Measurements from ENCODE around the gene PPIB. TPM values are rescaled to one million over a fixed set of nuclear protein-coding genes. Genes with fewer than 3 reads are reported as not detected.

PPIB gene
- total and polyA plus RNA-seq, 8 donors = 116 to 582 (median 268) TPM

DNA sequence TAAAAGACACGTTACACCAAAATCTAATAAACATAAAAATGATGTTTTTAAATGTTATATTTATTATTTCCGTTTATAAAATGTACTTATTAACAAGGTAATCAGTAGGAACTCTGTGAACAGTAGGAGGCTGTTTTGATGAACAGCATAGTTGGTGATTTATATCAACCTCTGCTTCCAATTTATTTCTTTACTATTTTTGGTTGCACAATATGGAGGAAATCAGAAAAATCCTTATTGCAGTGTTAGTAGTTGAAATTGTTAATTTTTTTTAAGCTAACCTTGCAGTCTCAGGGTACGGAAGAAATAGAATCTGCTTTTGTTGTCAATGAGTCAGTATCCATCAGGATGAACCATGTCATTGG, 16.3 kb downstream of the PPIB start:
- intact Hi-C loops (cut with DNase I; ENCODE audit: low total_unique reads) = no loop called here
- H3K4me1 ChIP-seq = peaks cover 5 to 13% (median 9%) of the 10 kb centered on the region in 4 donors
- H3K4me3 ChIP-seq = no peak overlapping the region
- H3K27me3 ChIP-seq = peaks cover 0 to 9% (median 6%) of the 10 kb centered on the region in 3 donors
- no peaks in the 10 kb centered on the region for H3K9me3 ChIP-seq
- H3K27ac ChIP-seq = no peak overlapping the region
- no peak for TF ChIP-seq POLR2AphosphoS5 (IDR thresholded peaks at IDR 0.05)
- TF ChIP-seq, protein P1, sequence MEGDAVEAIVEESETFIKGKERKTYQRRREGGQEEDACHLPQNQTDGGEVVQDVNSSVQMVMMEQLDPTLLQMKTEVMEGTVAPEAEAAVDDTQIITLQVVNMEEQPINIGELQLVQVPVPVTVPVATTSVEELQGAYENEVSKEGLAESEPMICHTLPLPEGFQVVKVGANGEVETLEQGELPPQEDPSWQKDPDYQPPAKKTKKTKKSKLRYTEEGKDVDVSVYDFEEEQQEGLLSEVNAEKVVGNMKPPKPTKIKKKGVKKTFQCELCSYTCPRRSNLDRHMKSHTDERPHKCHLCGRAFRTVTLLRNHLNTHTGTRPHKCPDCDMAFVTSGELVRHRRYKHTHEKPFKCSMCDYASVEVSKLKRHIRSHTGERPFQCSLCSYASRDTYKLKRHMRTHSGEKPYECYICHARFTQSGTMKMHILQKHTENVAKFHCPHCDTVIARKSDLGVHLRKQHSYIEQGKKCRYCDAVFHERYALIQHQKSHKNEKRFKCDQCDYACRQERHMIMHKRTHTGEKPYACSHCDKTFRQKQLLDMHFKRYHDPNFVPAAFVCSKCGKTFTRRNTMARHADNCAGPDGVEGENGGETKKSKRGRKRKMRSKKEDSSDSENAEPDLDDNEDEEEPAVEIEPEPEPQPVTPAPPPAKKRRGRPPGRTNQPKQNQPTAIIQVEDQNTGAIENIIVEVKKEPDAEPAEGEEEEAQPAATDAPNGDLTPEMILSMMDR (IDR thresholded peaks at IDR 0.05) = no peak
- TF ChIP-seq POLR2A (IDR thresholded peaks at IDR 0.05) = no peak
- TF ChIP-seq EP300 (IDR thresholded peaks at IDR 0.05) = no peak
- DNase-seq = no peak
- 75 to 84% (median 77%) methylated on average over 3 of the region's 3 CpGs for WGBS, 5 donors
- peaks cover 14 to 48% (median 47%) of the 10 kb centered on the region in 4 donors for H3K36me3 ChIP-seq

DNA sequence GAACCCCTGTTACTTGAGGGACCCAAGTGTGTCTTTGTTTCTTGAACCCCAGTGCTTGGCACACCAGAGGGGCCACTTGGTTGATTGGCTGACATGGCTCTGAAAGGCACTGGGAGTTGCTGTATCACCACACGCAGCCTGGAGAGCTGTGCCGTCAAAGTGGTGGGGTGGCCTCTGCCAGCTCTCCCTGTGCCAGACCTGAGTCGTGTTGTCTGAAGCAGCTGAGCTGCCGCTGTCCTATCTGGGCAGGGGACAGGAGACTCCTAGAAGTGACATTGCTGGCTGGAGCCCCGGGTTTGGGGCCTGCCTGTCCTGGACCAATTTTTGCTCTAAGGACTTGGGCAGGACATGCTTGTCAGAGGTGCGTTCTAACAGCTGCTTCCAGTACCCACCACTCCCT, 16.8 kb downstream of the PPIB start:
- intact Hi-C loops (cut with DNase I; ENCODE audit: low total_unique reads) = no loop called here
- Histone ChIP-seq H3K4me3 (no peak overlapping the region), H3K36me3 (peaks cover 16 to 52% (median 51%) of the 10 kb centered on the region in 4 donors), H3K27me3 (peaks cover 0 to 4% (median 2%) of the 10 kb centered on the region in 3 donors), H3K27ac (no peak overlapping the region), H3K4me1 (peaks cover under 1 to 9% (median 4%) of the 10 kb centered on the region in 4 donors), H3K9me3 (no peaks in the 10 kb centered on the region)
- no peak for DNase-seq
- TF ChIP-seq, protein P1 (IDR thresholded peaks at IDR 0.05) = no peak
- WGBS, 5 donors = 55 to 78% (median 59%) methylated on average over 4 to 6 of the region's 6 CpGs

DNA sequence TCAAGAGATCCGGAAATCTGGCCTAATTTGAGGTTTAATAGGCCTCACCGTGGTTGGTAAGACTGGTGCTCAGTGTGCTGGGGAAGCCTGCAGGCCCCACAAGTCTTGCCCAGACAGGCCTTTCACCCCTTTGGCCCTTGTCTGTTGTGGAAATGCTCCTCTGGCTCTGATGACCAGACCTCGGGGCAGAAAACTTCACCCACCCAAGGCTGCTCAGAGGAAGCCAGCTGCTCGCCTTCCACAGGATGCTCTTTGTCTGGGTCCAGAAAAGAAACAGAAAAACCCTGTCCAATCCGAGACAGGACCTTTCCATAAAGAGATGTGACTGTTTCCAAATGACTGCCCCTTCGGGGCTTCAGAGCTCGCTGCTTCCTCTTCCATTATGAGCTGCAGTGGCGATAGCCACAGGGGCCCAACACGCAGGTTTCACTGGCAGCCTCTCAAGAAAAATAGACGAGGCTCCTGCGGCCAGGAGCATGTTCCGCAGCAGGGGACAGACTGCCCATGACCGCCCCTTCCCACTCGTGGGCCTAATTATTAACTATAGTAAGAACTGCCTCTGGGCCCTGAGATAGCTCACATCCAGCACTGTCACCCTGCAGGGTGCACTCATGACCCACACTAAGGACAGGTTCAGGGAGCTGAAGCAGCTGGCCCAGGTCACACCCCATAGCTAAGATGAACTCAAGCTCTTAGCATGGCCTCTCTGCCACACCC, 18.1 kb downstream of the PPIB start:
- intact Hi-C loops (cut with DNase I; ENCODE audit: low total_unique reads) = no loop called here
- 84 to 94% (median 87%) methylated on average over 10 to 14 of the region's 14 CpGs for WGBS, 5 donors
- peak in 1 of 2 donors; percentile 30 for DNase-seq
- H3K27ac ChIP-seq = no peak overlapping the region
- no peaks in the 10 kb centered on the region for H3K27me3 ChIP-seq
- peaks cover 16 to 62% (median 60%) of the 10 kb centered on the region in 4 donors for H3K36me3 ChIP-seq
- TF ChIP-seq POLR2A (IDR thresholded peaks at IDR 0.05) = no peak
- TF ChIP-seq POLR2AphosphoS5 (IDR thresholded peaks at IDR 0.05) = no peak
- TF ChIP-seq, protein P1 (IDR thresholded peaks at IDR 0.05) = no peak
- no peak for TF ChIP-seq EP300 (IDR thresholded peaks at IDR 0.05)
- H3K4me3 ChIP-seq = no peak overlapping the region
- no peaks in the 10 kb centered on the region for H3K9me3 ChIP-seq
- H3K4me1 ChIP-seq = no peaks in the 10 kb centered on the region

DNA sequence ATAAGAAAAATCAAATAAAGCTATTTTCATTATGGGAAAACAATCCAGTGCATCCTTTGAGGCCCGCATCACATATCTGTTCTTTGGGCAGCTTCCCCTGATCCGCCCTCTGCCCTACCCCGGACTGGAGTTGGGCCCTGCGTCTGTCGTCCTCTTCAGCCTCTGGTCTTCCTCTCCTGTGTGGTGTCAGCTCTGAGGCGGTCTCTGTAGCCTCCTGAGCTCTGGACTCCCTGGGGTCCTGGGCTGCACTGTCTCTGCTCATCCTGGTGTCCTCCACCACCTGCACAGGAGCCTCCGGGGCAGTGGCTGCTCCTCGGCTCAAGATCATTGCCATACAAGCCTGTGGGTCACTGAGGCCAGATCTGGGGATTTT, 18.6 kb downstream of the PPIB start:
- WGBS, 5 donors = 80 to 90% (median 84%) methylated on average over 7 to 8 of the region's 8 CpGs
- Histone ChIP-seq H3K4me1 (no peaks in the 10 kb centered on the region), H3K36me3 (peaks cover 16 to 62% (median 60%) of the 10 kb centered on the region in 4 donors), H3K27me3 (no peaks in the 10 kb centered on the region), H3K9me3 (no peaks in the 10 kb centered on the region), H3K4me3 (no peak overlapping the region), H3K27ac (no peak overlapping the region)
- no peak for DNase-seq
- intact Hi-C loops (cut with DNase I; ENCODE audit: low total_unique reads) = no loop called here
- no peak for TF ChIP-seq POLR2A (IDR thresholded peaks at IDR 0.05)
- no peak for TF ChIP-seq POLR2AphosphoS5 (IDR thresholded peaks at IDR 0.05)
- no peak for TF ChIP-seq EP300 (IDR thresholded peaks at IDR 0.05)
- TF ChIP-seq, protein P1 (IDR thresholded peaks at IDR 0.05) = no peak

Data from stomach (tissue), 9 donors.